ENCODE data around the gene VOPP1. TPM values are rescaled to one million over a fixed set of nuclear protein-coding genes. Genes with fewer than 3 reads are reported as not detected.

The VOPP1 gene
- total RNA-seq, 2 donors from 2014 or later, result 58.0 to 70.9 TPM

- Mint-ChIP-seq H3K27ac (no peak overlapping the region), H3K4me3 (no peak overlapping the region), H3K9me3 (no peaks in the 10 kb centered on the region), H3K4me1 (peaks cover 32% of the 10 kb centered on the region), H3K36me3 (ENCODE audit: low read depth) (peaks cover 62% of the 10 kb centered on the region), H3K27me3 (no peaks in the 10 kb centered on the region)
- no peak for ATAC-seq (replicated peaks)
Measured at GRCh38 chr7:55496906-55497305, 75.4 kb downstream of the VOPP1 start.

GRCh38 chr7:55494951-55495350 lies 77.4 kb downstream of the VOPP1 start:
- Mint-ChIP-seq H3K36me3 (ENCODE audit: low read depth) (peaks cover 76% of the 10 kb centered on the region), H3K27me3 (no peaks in the 10 kb centered on the region), H3K4me1 (peaks cover 28% of the 10 kb centered on the region), H3K27ac (peak overlapping the region; percentile 29), H3K4me3 (no peak overlapping the region), H3K9me3 (no peaks in the 10 kb centered on the region)
- no peak for ATAC-seq (replicated peaks)

DNA sequence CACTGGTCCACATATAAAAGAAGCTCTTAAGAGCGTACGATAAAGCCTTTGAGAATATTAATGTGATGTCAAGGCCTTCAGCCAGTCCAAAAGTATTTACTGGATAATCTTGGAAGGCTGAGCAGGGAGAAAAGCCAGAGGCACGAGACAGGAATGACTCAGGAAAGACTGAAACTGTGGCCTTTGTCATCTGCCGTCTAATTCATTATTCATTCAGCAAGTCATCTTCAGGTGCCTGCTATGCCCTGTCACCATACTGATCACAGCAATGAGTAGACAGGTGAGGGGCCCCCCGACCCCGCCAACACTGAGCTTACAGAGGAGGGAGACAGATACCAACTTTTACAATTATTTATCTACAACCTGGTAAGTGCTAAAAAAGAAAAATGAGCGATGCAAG lies 78.9 kb downstream of the VOPP1 start:
- peak overlapping the region; percentile 83 for H3K27ac Mint-ChIP-seq
- H3K9me3 Mint-ChIP-seq, result no peaks in the 10 kb centered on the region
- peaks cover 90% of the 10 kb centered on the region for H3K36me3 Mint-ChIP-seq (ENCODE audit: low read depth)
- no peak overlapping the region for H3K4me3 Mint-ChIP-seq
- H3K27me3 Mint-ChIP-seq, result no peaks in the 10 kb centered on the region
- peak; percentile 79 for ATAC-seq (replicated peaks)
- H3K4me1 Mint-ChIP-seq, result peaks cover 37% of the 10 kb centered on the region

- peaks cover 49% of the 10 kb centered on the region for H3K4me1 Mint-ChIP-seq
- H3K27ac Mint-ChIP-seq, result no peak overlapping the region
- H3K36me3 Mint-ChIP-seq (ENCODE audit: low read depth), result peaks cover 98% of the 10 kb centered on the region
Measured at GRCh38 chr7:55491346-55491745, 81.0 kb downstream of the VOPP1 start.

DNA sequence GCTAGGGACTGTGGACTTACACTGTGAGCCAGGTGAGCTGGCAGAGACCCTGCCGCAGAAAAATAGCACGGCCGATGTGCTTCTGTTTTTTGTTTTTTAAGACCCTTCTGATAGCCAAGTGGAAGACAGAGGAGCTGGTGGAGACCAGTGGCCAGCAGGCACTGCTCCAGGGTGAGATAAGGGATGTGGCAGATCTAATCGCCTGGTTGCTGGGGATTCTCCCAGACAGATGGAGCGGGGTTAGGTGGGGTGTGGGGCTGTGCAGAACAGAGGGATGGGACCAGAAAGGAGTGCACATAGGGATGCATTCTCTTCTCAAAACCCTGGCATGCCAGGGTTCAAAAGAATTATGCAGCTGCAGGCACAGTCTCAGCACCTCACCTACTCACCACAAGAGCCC lies 82.2 kb downstream of the VOPP1 start:
- Mint-ChIP-seq H3K27me3 (no peaks in the 10 kb centered on the region), H3K9me3 (no peaks in the 10 kb centered on the region), H3K4me3 (no peak overlapping the region), H3K4me1 (peaks cover 49% of the 10 kb centered on the region), H3K27ac (no peak overlapping the region), H3K36me3 (ENCODE audit: low read depth) (peaks cover 98% of the 10 kb centered on the region)
- no peak for ATAC-seq (replicated peaks)

More at GRCh38 chr7:55491346-55491745, 81.0 kb downstream of the VOPP1 start:
- no peaks in the 10 kb centered on the region for H3K9me3 Mint-ChIP-seq
- H3K4me3 Mint-ChIP-seq, result no peak overlapping the region
- H3K27me3 Mint-ChIP-seq, result no peaks in the 10 kb centered on the region
- no peak for ATAC-seq (replicated peaks)

DNA sequence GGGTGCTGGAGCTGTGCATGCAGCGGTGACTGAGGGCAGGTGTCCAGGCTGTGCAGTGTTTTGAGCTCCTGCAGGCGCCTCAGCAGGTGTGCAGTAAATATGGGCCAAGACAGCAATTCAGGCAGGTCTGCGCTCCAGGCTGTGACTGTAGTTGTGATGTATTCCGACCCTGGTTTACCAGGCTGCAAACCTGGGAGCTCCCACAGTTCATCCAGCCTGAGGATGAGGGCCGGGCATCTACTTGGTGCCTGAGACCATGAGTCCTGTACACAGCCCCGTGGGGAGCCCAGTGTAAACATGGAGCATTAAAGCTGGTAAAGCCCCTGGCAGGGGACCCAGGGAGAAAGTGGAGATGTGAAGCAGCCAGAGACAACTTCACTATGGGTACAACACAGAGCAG lies 82.8 kb downstream of the VOPP1 start:
- ATAC-seq (replicated peaks), result no peak
- H3K27ac Mint-ChIP-seq, result no peak overlapping the region
- no peaks in the 10 kb centered on the region for H3K27me3 Mint-ChIP-seq
- no peaks in the 10 kb centered on the region for H3K9me3 Mint-ChIP-seq
- peaks cover 49% of the 10 kb centered on the region for H3K4me1 Mint-ChIP-seq
- peaks cover 98% of the 10 kb centered on the region for H3K36me3 Mint-ChIP-seq (ENCODE audit: low read depth)
- H3K4me3 Mint-ChIP-seq, result no peak overlapping the region

GRCh38 chr7:55488804-55489340 lies 83.4 kb downstream of the VOPP1 start:
- no peak for ATAC-seq (replicated peaks)
- H3K4me3 Mint-ChIP-seq, result no peak overlapping the region
- H3K27ac Mint-ChIP-seq, result peak overlapping the region; percentile 84
- H3K36me3 Mint-ChIP-seq (ENCODE audit: low read depth), result peaks cover 100% of the 10 kb centered on the region
- H3K4me1 Mint-ChIP-seq, result peaks cover 53% of the 10 kb centered on the region
- no peaks in the 10 kb centered on the region for H3K9me3 Mint-ChIP-seq
- no peaks in the 10 kb centered on the region for H3K27me3 Mint-ChIP-seq

- peaks cover 50% of the 10 kb centered on the region for H3K4me1 Mint-ChIP-seq
- no peak for ATAC-seq (replicated peaks)
- peaks cover 100% of the 10 kb centered on the region for H3K36me3 Mint-ChIP-seq (ENCODE audit: low read depth)
- peak overlapping the region; percentile 84 for H3K27ac Mint-ChIP-seq
- no peak overlapping the region for H3K4me3 Mint-ChIP-seq
- no peaks in the 10 kb centered on the region for H3K27me3 Mint-ChIP-seq
- no peaks in the 10 kb centered on the region for H3K9me3 Mint-ChIP-seq
Measured at GRCh38 chr7:55488216-55488615, 84.1 kb downstream of the VOPP1 start.

DNA sequence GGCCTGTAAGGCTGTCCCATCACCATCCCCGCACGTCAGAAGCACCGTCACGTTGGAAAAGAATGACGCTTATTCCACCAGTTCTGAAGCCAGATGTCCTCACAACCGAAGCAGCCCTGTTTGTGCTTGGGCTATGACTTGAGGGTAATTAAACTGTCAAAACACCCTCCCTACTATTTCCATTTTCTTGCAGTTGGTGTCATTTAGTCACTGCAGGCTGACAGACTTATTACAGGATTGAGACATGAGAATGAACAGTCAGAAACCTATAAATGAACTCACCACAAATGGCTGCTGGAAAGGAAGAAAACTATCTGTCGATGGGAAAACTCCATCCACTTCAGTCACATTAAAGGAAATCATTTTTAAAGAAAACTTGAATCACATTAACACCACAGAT lies 85.3 kb downstream of the VOPP1 start:
- H3K27ac Mint-ChIP-seq, result peak overlapping the region; percentile 84
- H3K9me3 Mint-ChIP-seq, result no peaks in the 10 kb centered on the region
- H3K27me3 Mint-ChIP-seq, result no peaks in the 10 kb centered on the region
- peaks cover 93% of the 10 kb centered on the region for H3K36me3 Mint-ChIP-seq (ENCODE audit: low read depth)
- ATAC-seq (replicated peaks), result no peak
- H3K4me1 Mint-ChIP-seq, result peaks cover 42% of the 10 kb centered on the region
- no peak overlapping the region for H3K4me3 Mint-ChIP-seq

DNA sequence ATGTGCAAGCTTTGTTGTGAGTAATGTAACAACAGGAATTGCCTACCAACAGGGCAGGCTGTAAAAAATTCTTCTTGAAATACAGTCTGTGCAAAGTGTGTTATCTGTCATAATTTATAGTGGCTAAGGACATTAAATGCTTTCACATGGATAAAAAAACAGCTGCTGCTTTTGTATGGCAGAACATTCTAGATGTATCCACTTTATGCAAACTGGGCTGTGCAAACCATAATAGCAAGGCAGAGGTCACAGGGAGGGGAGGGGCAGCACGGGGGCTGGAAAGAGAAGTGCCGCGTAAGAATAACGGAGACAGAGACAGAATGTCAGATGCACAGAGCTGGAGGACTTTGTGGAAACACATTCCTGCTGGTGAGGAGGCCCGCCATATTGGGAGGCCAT lies 86.1 kb downstream of the VOPP1 start:
- H3K9me3 Mint-ChIP-seq, result no peaks in the 10 kb centered on the region
- ATAC-seq (replicated peaks), result no peak
- no peak overlapping the region for H3K4me3 Mint-ChIP-seq
- peaks cover 42% of the 10 kb centered on the region for H3K4me1 Mint-ChIP-seq
- no peaks in the 10 kb centered on the region for H3K27me3 Mint-ChIP-seq
- no peak overlapping the region for H3K27ac Mint-ChIP-seq
- H3K36me3 Mint-ChIP-seq (ENCODE audit: low read depth), result peaks cover 88% of the 10 kb centered on the region

- H3K9me3 Mint-ChIP-seq, result no peaks in the 10 kb centered on the region
- H3K27me3 Mint-ChIP-seq, result no peaks in the 10 kb centered on the region
- no peak overlapping the region for H3K4me3 Mint-ChIP-seq
- peaks cover 46% of the 10 kb centered on the region for H3K4me1 Mint-ChIP-seq
- H3K36me3 Mint-ChIP-seq (ENCODE audit: low read depth), result peaks cover 88% of the 10 kb centered on the region
- peak overlapping the region; percentile 80 for H3K27ac Mint-ChIP-seq
- ATAC-seq (replicated peaks), result no peak
Measured at GRCh38 chr7:55485501-55486191, 86.7 kb downstream of the VOPP1 start.

- peak overlapping the region; percentile 80 for H3K27ac Mint-ChIP-seq
- H3K36me3 Mint-ChIP-seq (ENCODE audit: low read depth), result peaks cover 83% of the 10 kb centered on the region
- H3K9me3 Mint-ChIP-seq, result no peaks in the 10 kb centered on the region
- ATAC-seq (replicated peaks), result no peak
- H3K4me1 Mint-ChIP-seq, result peaks cover 49% of the 10 kb centered on the region
- H3K27me3 Mint-ChIP-seq, result no peaks in the 10 kb centered on the region
- H3K4me3 Mint-ChIP-seq, result no peak overlapping the region
Measured at GRCh38 chr7:55484834-55485233, 87.5 kb downstream of the VOPP1 start.

GRCh38 chr7:55484241-55484640 lies 88.1 kb downstream of the VOPP1 start:
- peak; percentile 35 for ATAC-seq (replicated peaks)
- Mint-ChIP-seq H3K36me3 (ENCODE audit: low read depth) (peaks cover 78% of the 10 kb centered on the region), H3K9me3 (no peaks in the 10 kb centered on the region), H3K4me3 (peak overlapping the region; percentile 32), H3K27me3 (no peaks in the 10 kb centered on the region), H3K4me1 (peaks cover 44% of the 10 kb centered on the region), H3K27ac (peak overlapping the region; percentile 80)

DNA sequence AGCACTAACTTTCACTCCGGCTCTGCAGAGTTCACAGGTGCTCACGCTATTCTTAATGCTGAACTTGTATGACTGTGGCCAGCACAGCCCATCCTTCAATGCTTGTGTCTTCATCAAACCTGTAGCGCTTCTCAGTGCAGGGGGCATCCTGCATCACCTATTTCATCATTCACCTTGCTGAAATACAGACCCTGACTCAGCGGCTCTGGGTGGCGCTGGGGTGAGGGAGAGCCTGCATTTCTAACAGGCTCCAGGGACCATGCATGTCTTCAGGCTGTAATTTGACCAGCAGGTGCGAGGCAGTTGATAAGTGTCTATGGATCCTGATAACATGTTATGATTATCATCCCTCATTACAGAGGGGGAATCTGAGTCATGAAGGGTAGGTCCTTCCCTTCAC lies 89.3 kb downstream of the VOPP1 start:
- Mint-ChIP-seq H3K27ac (no peak overlapping the region), H3K36me3 (ENCODE audit: low read depth) (peaks cover 66% of the 10 kb centered on the region), H3K4me1 (peaks cover 39% of the 10 kb centered on the region), H3K4me3 (no peak overlapping the region), H3K27me3 (no peaks in the 10 kb centered on the region), H3K9me3 (no peaks in the 10 kb centered on the region)
- no peak for ATAC-seq (replicated peaks)

- Mint-ChIP-seq H3K4me3 (peak overlapping the region; percentile 17), H3K27me3 (no peaks in the 10 kb centered on the region), H3K4me1 (peaks cover 47% of the 10 kb centered on the region), H3K27ac (peak overlapping the region; percentile 58), H3K9me3 (no peaks in the 10 kb centered on the region), H3K36me3 (ENCODE audit: low read depth) (peaks cover 57% of the 10 kb centered on the region)
- ATAC-seq (replicated peaks), result no peak
Measured at GRCh38 chr7:55481155-55481554, 91.1 kb downstream of the VOPP1 start.

Data from activated T-helper 17 cell treated with anti-CD3 and anti-CD28 coated beads, Interleukin-2, amount 50 U/mL, for 72 hours (primary cell).